ENCODE results near the gene RAD51AP1. TPM values are rescaled to one million over a fixed set of nuclear protein-coding genes. Genes with fewer than 3 reads are reported as not detected.

The RAD51AP1 gene
- polyA plus RNA-seq, 1 of the 3 experiments (the other 2 are of a cell fraction), result 6.0 TPM

DNA sequence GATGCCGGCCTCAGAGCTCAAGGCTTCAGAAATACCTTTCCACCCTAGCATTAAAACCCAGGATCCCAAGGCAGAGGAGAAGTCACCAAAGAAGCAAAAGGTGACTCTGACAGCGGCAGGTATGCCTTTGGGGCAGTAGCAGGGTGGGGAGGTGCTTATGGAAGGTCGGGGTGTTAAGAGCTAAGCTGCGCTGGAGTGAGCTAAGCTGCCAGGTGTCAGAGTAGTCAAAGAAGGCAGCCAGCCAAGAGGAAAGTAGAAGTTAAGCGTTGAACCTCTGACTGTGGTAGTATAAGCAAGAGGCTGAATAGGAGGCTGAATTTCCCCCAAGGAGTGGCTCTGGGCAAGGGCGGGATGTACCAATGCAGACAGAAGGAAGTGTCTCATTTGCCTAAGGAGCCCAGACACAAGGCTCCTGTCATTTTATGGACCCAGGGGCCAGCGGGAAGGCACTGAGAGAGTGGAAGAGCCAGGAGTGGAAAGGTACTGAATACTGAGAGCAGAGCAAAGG, 52.5 kb downstream of the RAD51AP1 start:
- no peak overlapping the region for H3K9ac ChIP-seq
- no peaks in the 10 kb centered on the region for H3K36me3 ChIP-seq (replicated peaks in 1 of 2; ENCODE audit: control insufficient read depth in 1 of 2, insufficient read depth in 2 of 2, low read length in 1 of 2)
- H2AFZ ChIP-seq (ENCODE audit: low read depth), result no peak overlapping the region
- 37% methylated on average over 7 of the region's 7 CpGs for WGBS (ENCODE audit: low lambda C conversion rate)
- peaks cover 23% of the 10 kb centered on the region; the same call in 1 of the 2 replicates for H3K27me3 ChIP-seq (ENCODE audit: insufficient read depth)
- H4K20me1 ChIP-seq (ENCODE audit: insufficient read depth), result no peaks in the 10 kb centered on the region
- DNase-seq, result no peak
- ChIA-PET POLR2A (no interaction called here), CTCF (interaction anchor here (0.7 to 2.4 kb wide), 6 partner anchors 10 to 264 kb away, joined by 3 to 10 read pairs (median 5); no protein-coding TSS in a partner anchor)
- no peak overlapping the region for H3K27ac ChIP-seq (ENCODE audit: low read depth in 2 of 2, low read length in 1 of 2)
- TF ChIP-seq TAF1 (IDR thresholded peaks at IDR 0.05; ENCODE audit: borderline replicate concordance, low read depth, low read length) (no peak), MXI1 (IDR thresholded peaks at IDR 0.05; ENCODE audit: low read depth, low read length) (no peak), SMC3 (IDR thresholded peaks at IDR 0.05; ENCODE audit: low read depth, low read length) (no peak), POLR2AphosphoS5 (IDR thresholded peaks at IDR 0.05; ENCODE audit: low read depth, low read length) (no peak), CHD2 (IDR thresholded peaks at IDR 0.05; ENCODE audit: low read length, partially characterized antibody) (no peak), FOXM1 (IDR thresholded peaks at IDR 0.05; ENCODE audit: low read depth) (no peak), YY1 (IDR thresholded peaks at IDR 0.05; ENCODE audit: low read depth) (no peak), EP300 (IDR thresholded peaks at IDR 0.05; ENCODE audit: borderline replicate concordance in 1 of 2, low read depth in 1 of 2, low read length in 1 of 2) (no peak), RAD21 (IDR thresholded peaks at IDR 0.05; ENCODE audit: low read length) (no peak), MEF2A (IDR thresholded peaks at IDR 0.05; ENCODE audit: borderline replicate concordance, low read depth) (no peak), FOSL2 (IDR thresholded peaks at IDR 0.05; ENCODE audit: borderline replicate concordance, low read depth) (no peak), RXRA (IDR thresholded peaks at IDR 0.05; ENCODE audit: borderline replicate concordance, low read depth) (no peak), GATA2 (CRISPR knock-in tag; IDR thresholded peaks at IDR 0.05) (no peak), NRF1 (IDR thresholded peaks at IDR 0.05; ENCODE audit: low read depth, low read length) (no peak), GABPA (IDR thresholded peaks at IDR 0.05; ENCODE audit: low read depth) (no peak), JUND (IDR thresholded peaks at IDR 0.05) (no peak)
- TF ChIP-seq, protein P1, sequence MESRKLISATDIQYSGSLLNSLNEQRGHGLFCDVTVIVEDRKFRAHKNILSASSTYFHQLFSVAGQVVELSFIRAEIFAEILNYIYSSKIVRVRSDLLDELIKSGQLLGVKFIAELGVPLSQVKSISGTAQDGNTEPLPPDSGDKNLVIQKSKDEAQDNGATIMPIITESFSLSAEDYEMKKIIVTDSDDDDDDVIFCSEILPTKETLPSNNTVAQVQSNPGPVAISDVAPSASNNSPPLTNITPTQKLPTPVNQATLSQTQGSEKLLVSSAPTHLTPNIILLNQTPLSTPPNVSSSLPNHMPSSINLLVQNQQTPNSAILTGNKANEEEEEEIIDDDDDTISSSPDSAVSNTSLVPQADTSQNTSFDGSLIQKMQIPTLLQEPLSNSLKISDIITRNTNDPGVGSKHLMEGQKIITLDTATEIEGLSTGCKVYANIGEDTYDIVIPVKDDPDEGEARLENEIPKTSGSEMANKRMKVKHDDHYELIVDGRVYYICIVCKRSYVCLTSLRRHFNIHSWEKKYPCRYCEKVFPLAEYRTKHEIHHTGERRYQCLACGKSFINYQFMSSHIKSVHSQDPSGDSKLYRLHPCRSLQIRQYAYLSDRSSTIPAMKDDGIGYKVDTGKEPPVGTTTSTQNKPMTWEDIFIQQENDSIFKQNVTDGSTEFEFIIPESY (IDR thresholded peaks at IDR 0.05; ENCODE audit: borderline replicate concordance, low read depth), result no peak
- TF ChIP-seq, protein P2, sequence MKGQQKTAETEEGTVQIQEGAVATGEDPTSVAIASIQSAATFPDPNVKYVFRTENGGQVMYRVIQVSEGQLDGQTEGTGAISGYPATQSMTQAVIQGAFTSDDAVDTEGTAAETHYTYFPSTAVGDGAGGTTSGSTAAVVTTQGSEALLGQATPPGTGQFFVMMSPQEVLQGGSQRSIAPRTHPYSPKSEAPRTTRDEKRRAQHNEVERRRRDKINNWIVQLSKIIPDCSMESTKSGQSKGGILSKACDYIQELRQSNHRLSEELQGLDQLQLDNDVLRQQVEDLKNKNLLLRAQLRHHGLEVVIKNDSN (IDR thresholded peaks at IDR 0.05; ENCODE audit: borderline replicate concordance, low read depth), result no peak
- TF ChIP-seq, protein P3, sequence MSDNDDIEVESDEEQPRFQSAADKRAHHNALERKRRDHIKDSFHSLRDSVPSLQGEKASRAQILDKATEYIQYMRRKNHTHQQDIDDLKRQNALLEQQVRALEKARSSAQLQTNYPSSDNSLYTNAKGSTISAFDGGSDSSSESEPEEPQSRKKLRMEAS (IDR thresholded peaks at IDR 0.05; ENCODE audit: low read depth), result no peak
- TF ChIP-seq, protein P4, sequence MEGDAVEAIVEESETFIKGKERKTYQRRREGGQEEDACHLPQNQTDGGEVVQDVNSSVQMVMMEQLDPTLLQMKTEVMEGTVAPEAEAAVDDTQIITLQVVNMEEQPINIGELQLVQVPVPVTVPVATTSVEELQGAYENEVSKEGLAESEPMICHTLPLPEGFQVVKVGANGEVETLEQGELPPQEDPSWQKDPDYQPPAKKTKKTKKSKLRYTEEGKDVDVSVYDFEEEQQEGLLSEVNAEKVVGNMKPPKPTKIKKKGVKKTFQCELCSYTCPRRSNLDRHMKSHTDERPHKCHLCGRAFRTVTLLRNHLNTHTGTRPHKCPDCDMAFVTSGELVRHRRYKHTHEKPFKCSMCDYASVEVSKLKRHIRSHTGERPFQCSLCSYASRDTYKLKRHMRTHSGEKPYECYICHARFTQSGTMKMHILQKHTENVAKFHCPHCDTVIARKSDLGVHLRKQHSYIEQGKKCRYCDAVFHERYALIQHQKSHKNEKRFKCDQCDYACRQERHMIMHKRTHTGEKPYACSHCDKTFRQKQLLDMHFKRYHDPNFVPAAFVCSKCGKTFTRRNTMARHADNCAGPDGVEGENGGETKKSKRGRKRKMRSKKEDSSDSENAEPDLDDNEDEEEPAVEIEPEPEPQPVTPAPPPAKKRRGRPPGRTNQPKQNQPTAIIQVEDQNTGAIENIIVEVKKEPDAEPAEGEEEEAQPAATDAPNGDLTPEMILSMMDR (IDR thresholded peaks at IDR 0.05), result no peak
- no peak overlapping the region for H3K4me3 ChIP-seq (ENCODE audit: low read depth in 2 of 2, low read length in 1 of 2)
- no peaks in the 10 kb centered on the region for H3K9me2 ChIP-seq
- no peaks in the 10 kb centered on the region for H3F3A ChIP-seq (replicated peaks; ENCODE audit: insufficient read depth)
- no peaks in the 10 kb centered on the region for H3K4me1 ChIP-seq (ENCODE audit: control insufficient read depth in 1 of 2, insufficient read depth in 2 of 2, low read depth in 1 of 2, low read length in 1 of 2)
- no peaks in the 10 kb centered on the region for H3K79me2 ChIP-seq (ENCODE audit: insufficient read depth)
- H3K9me3 ChIP-seq, result no peaks in the 10 kb centered on the region
- H3K4me2 ChIP-seq, result no peak overlapping the region

Data from SK-N-SH (cell line).